H1 (cell line): ENCODE data around the gene COL4A1. TPM values are rescaled to one million over a fixed set of nuclear protein-coding genes. Genes with fewer than 3 reads are reported as not detected.

Experiments used
- CTCF ChIA-PET: fragments of 300-600 bp; sonication (Branson Sonifier 250); formaldehyde crosslinking; loops from one replicate; lab custom pipeline; 2021; ENCODE audit not compliant: partially characterized antibody; lab: Charles Lee
- POLR2A ChIA-PET: fragments of 300-600 bp; sonication (Branson Sonifier 250); formaldehyde crosslinking; loops from one replicate; lab custom pipeline; 2021; ENCODE audit warnings: inconsistent platforms; ENCODE audit not compliant: partially characterized antibody; lab: Charles Lee
- DNase-seq, 2 experiments: peaks; one replicate each; pipeline versions ENCODE4 v3.0.0 to v3.0.0-alpha.2; 2010 to 2022; ENCODE audit warnings: low spot score in 2 of 2, low read depth in 1 of 2, mixed read lengths in 1 of 2
- FAIRE-seq: peaks from 2 replicates; lab custom pipeline; 2011; peaks lifted over from hg19 to GRCh38; lab: Jason Lieb, UNC
- H2AFZ ChIP-seq: 2 replicates; pipeline ENCODE4 v1.8.1; 2012; ENCODE audit warnings: low read length, inconsistent platforms
- H2AK5ac ChIP-seq: 2 replicates; pipeline ENCODE4 v1.6.1; 2013; ENCODE audit warnings: low read depth, low read length
- H2BK120ac ChIP-seq: replicated peaks from 2 replicates; pipeline ENCODE3; 2013; ENCODE audit warnings: low read depth, low read length, inconsistent platforms
- H2BK12ac ChIP-seq: 2 replicates; pipeline ENCODE4 v1.6.1; 2013; ENCODE audit warnings: low read depth, low read length
- H2BK15ac ChIP-seq: 2 replicates; pipeline ENCODE4 v1.6.1; 2013; ENCODE audit warnings: low read length
- H2BK20ac ChIP-seq: 2 replicates; pipeline ENCODE4 v1.6.1; 2013; ENCODE audit warnings: low read length
- H2BK5ac ChIP-seq: 2 replicates; pipeline ENCODE4 v1.6.1; 2013; ENCODE audit warnings: low read depth, low read length
- H3K14ac ChIP-seq: 2 replicates; pipeline ENCODE4 v1.6.1; 2013; ENCODE audit warnings: inconsistent platforms; ENCODE audit not compliant: insufficient read length
- H3K18ac ChIP-seq: 2 replicates; pipeline ENCODE4 v1.6.1; 2013; ENCODE audit warnings: low read length; ENCODE audit errors: extremely low read depth
- H3K23ac ChIP-seq: 2 replicates; pipeline ENCODE4 v1.6.1; 2013; ENCODE audit warnings: inconsistent platforms; ENCODE audit not compliant: insufficient read length
- H3K23me2 ChIP-seq: 2 replicates; pipeline ENCODE4 v1.6.1; 2013; ENCODE audit warnings: low read depth, low read length
- H3K27ac ChIP-seq: 2 replicates; pipeline ENCODE4 v1.6.1; 2011; ENCODE audit warnings: low read depth, low read length, inconsistent platforms
- H3K27me3 ChIP-seq, 4 experiments: replicated peaks in 1 of 4; 1 replicate in 1 of 4; 2 replicates in 3 of 4; pipeline versions ENCODE4 v1.6.1 to v1.8.1; 2011 to 2013; ENCODE audit warnings: low read length in 3 of 4, mild to moderate bottlenecking in 3 of 4, inconsistent platforms in 2 of 4, mixed read lengths in 2 of 4, moderate library complexity in 1 of 4; ENCODE audit not compliant: control insufficient read depth in 3 of 4, insufficient read depth in 3 of 4; ENCODE audit errors: extremely low read depth in 1 of 4
- H3K36me3 ChIP-seq, 4 experiments: 2 replicates each; pipeline versions ENCODE4 v1.6.1 to v1.8.1; 2011 to 2013; ENCODE audit warnings: mild to moderate bottlenecking in 4 of 4, low read length in 3 of 4, moderate library complexity in 2 of 4, control low read depth in 1 of 4, inconsistent platforms in 1 of 4; ENCODE audit not compliant: insufficient read depth in 4 of 4, control insufficient read depth in 2 of 4
- H3K4ac ChIP-seq: replicated peaks from 2 replicates; pipeline ENCODE3; 2013; ENCODE audit warnings: low read length, low read depth, mixed read lengths, inconsistent platforms; ENCODE audit not compliant: insufficient read length
- H3K4me1 ChIP-seq, 4 experiments: replicated peaks in 1 of 4; 1 replicate in 1 of 4; 2 replicates in 3 of 4; pipeline versions ENCODE4 v1.6.1 to v1.8.1; 2011 to 2013; ENCODE audit warnings: low read length in 3 of 4, inconsistent platforms in 2 of 4, mixed read lengths in 1 of 4; ENCODE audit not compliant: insufficient read depth in 4 of 4, control insufficient read depth in 3 of 4
- H3K4me2 ChIP-seq, 2 experiments: 2 replicates each; pipeline versions ENCODE4 v1.6.1 to v1.8.1; 2011 to 2013; ENCODE audit warnings: low read depth in 2 of 2, low read length in 2 of 2, control low read depth in 1 of 2, inconsistent platforms in 1 of 2, mild to moderate bottlenecking in 1 of 2; ENCODE audit not compliant: insufficient read depth in 1 of 2
- H3K4me3 ChIP-seq, 4 experiments: fragments of 200-600, 300-600 bp in 1 of 4; sonication (generic), shearing (Covaris generic), sonication (Bioruptor Twin) in 1 of 4; 2 replicates each; pipeline versions ENCODE4 v1.5.1 to v1.8.1; 2011 to 2016; ENCODE audit warnings: low read length in 4 of 4, low read depth in 3 of 4, control low read depth in 2 of 4, inconsistent platforms in 2 of 4, mild to moderate bottlenecking in 2 of 4, mixed read lengths in 1 of 4, moderate library complexity in 1 of 4; ENCODE audit not compliant: insufficient read depth in 2 of 4; ENCODE audit errors: extremely low read depth in 1 of 4
- H3K56ac ChIP-seq: replicated peaks from 2 replicates; pipeline ENCODE3; 2013; ENCODE audit warnings: low read depth, mild to moderate bottlenecking, mixed read lengths, low read length, inconsistent platforms; ENCODE audit not compliant: insufficient read length
- H3K79me1 ChIP-seq: 2 replicates; pipeline ENCODE4 v1.6.1; 2013; ENCODE audit warnings: low read depth, low read length, control low read depth
- H3K79me2 ChIP-seq, 2 experiments: 2 replicates each; pipeline versions ENCODE4 v1.6.1 to v1.8.1; 2012 to 2013; ENCODE audit warnings: low read length in 2 of 2, mild to moderate bottlenecking in 2 of 2, inconsistent platforms in 1 of 2; ENCODE audit not compliant: insufficient read depth in 2 of 2, control insufficient read depth in 1 of 2
- H3K9ac ChIP-seq, 4 experiments: replicated peaks in 1 of 4; 1 replicate in 1 of 4; 2 replicates in 3 of 4; pipeline versions ENCODE4 v1.6.1 to v1.8.1; 2011 to 2013; ENCODE audit warnings: low read depth in 3 of 4, low read length in 3 of 4, control low read depth in 2 of 4, mild to moderate bottlenecking in 2 of 4, moderate library complexity in 2 of 4, inconsistent platforms in 1 of 4; ENCODE audit errors: extremely low read depth in 1 of 4
- H3K9me3 ChIP-seq, 2 experiments: 2 replicates each; pipeline versions ENCODE4 v1.6.1 to v1.8.1; 2012 to 2013; ENCODE audit warnings: mild to moderate bottlenecking in 2 of 2, moderate library complexity in 2 of 2, control low read depth in 1 of 2, inconsistent platforms in 1 of 2, low read depth in 1 of 2, low read length in 1 of 2, mixed read lengths in 1 of 2; ENCODE audit not compliant: insufficient read depth in 2 of 2
- H4K20me1 ChIP-seq, 2 experiments: replicated peaks in 1 of 2; 2 replicates each; pipeline versions ENCODE3 to v1.8.1; 2011 to 2013; ENCODE audit warnings: inconsistent platforms in 2 of 2, low read length in 2 of 2, mild to moderate bottlenecking in 1 of 2; ENCODE audit not compliant: insufficient read depth in 2 of 2, control insufficient read depth in 1 of 2
- H4K5ac ChIP-seq: 2 replicates; pipeline ENCODE4 v1.6.1; 2013; ENCODE audit warnings: low read length, low read depth, mixed read lengths, inconsistent platforms; ENCODE audit not compliant: insufficient read length
- H4K8ac ChIP-seq: 2 replicates; pipeline ENCODE4 v1.8.0; 2013; ENCODE audit warnings: mild to moderate bottlenecking, moderate library complexity, low read length, inconsistent platforms; ENCODE audit not compliant: insufficient read depth; ENCODE audit errors: extremely low read depth
- H4K91ac ChIP-seq: replicated peaks from 2 replicates; pipeline ENCODE3; 2013; ENCODE audit warnings: low read length, mixed read lengths, inconsistent platforms; ENCODE audit not compliant: insufficient read length
- WGBS, 2 experiments: shearing (Covaris generic) in 1 of 2; methylation state at CpG; one replicate each; pipeline versions ENCODE4 v1.1.6 to v1.1.7; 2013 to 2015; ENCODE audit warnings: low lambda C conversion rate in 2 of 2, mixed read lengths in 2 of 2, inconsistent platforms in 1 of 2, low coverage in 1 of 2, missing lambda C conversion rate in 1 of 2; ENCODE audit not compliant: insufficient replicate concordance in 2 of 2, insufficient coverage in 1 of 2, insufficient read length in 1 of 2; ENCODE audit errors: extremely low coverage in 1 of 2, missing lambda C conversion rate in 1 of 2; 5-methylcytosine and 5-hydroxymethylcytosine counted together
- polyA plus RNA-seq, 7 experiments: library from polyadenylated mRNA; depleted of rRNA in 3 of 7; stranded (reverse) in 5 of 7; unstranded in 2 of 7; fragments of >200 nt in 5 of 7; fragments of 200-250 nt in 2 of 7; gene quantifications; 1 replicate in 5 of 7; 2 replicates in 1 of 7; 4 replicates in 1 of 7; pipeline versions ENCODE4 v1.2.1 to v1.2.3, GENCODE V29; 2011 to 2013; ENCODE audit warnings: missing spikeins in 2 of 7, mixed read lengths in 2 of 7
- total RNA-seq: library from RNA; stranded (reverse); fragmentation: NEBNext Ultra II Directional; extraction: Animal tissue kit (Norgen Biotek cat#: 25700); gene quantifications from 2 replicates; pipeline ENCODE4 v1.2.1, GENCODE V29; 2021

COL4A1 gene
- total and polyA plus RNA-seq, 2 of the 8 experiments (the other 6 are each of a cell fraction or from before 2014, with no cell fraction given): 30.7 to 82.0 TPM

- DNase-seq (peak in 1 of 2 experiments; percentile 44), FAIRE-seq (no peak)
- Histone ChIP-seq H3K27me3 (no peaks in the 10 kb centered on the region; a peak in 1 of 7 replicates), H4K91ac (no peak overlapping the region), H3K4me2 (no peak overlapping the region), H2BK120ac (no peak overlapping the region), H4K20me1 (no peaks in the 10 kb centered on the region), H3K4ac (no peak overlapping the region), H3K23ac (no peak overlapping the region), H3K23me2 (no peaks in the 10 kb centered on the region), H2BK15ac (0 out of 2 replicates have a peak overlapping the region, but pooled peaks have one; percentile 40), H2BK5ac (no peak overlapping the region), H3K27ac (no peak overlapping the region), H2BK20ac (no peak overlapping the region), H4K5ac (no peak overlapping the region), H4K8ac (no peak overlapping the region), H3K56ac (no peak overlapping the region), H2BK12ac (no peak overlapping the region), H3K9me3 (no peaks in the 10 kb centered on the region), H3K4me3 (no peak overlapping the region), H3K79me2 (peaks cover 0 to 5% of the 10 kb centered on the region in 2 experiments; a peak in 2 of 4 replicates), H3K18ac (no peak overlapping the region), H3K79me1 (peaks cover 3% of the 10 kb centered on the region), H3K36me3 (no peaks in the 10 kb centered on the region), H3K9ac (no peak overlapping the region), H2AFZ (no peak overlapping the region), H2AK5ac (no peak overlapping the region), H3K4me1 (peaks cover 12 to 33% (median 19%) of the 10 kb centered on the region in 4 experiments), H3K14ac (no peak overlapping the region)
- ChIA-PET CTCF (interaction anchor here (0.8 to 6.9 kb wide), 5 partner anchors 11 to 148 kb away, joined by 3 to 28 read pairs (median 3); no protein-coding TSS in a partner anchor), POLR2A (interaction anchor here (1.0 to 1.1 kb wide), 2 partner anchors 36 to 77 kb away, joined by 3 read pairs; no protein-coding TSS in a partner anchor)
- 78% methylated on average over 5 of the region's 5 CpGs; no CpG with 5 or more reads in 1 of the 2 experiments for WGBS, 2 experiments
Observed at GRCh38 chr13:110263888-110264287, 43.1 kb downstream of the COL4A1 start.
